GM18951 (cell line): ENCODE data around the gene BMPR1A.

Source experiments
- POLR2A ChIP-seq: IDR thresholded peaks from 4 replicates; pipeline ENCODE4 v1.6.1; 2011; ENCODE audit warnings: mild to moderate bottlenecking; ENCODE audit not compliant: insufficient read length, insufficient read depth; ENCODE audit errors: extremely low read depth
- in situ Hi-C: fragments of 300-500 bp; cut with MboI; formaldehyde crosslinking; loops from one replicate; pipeline ENCODE4 v1.12.0; 2022; ENCODE audit warnings: low sequenced_read_pairs, mixed read lengths, inconsistent platforms; ENCODE audit not compliant: unreplicated experiment

Gene BMPR1A

DNA sequence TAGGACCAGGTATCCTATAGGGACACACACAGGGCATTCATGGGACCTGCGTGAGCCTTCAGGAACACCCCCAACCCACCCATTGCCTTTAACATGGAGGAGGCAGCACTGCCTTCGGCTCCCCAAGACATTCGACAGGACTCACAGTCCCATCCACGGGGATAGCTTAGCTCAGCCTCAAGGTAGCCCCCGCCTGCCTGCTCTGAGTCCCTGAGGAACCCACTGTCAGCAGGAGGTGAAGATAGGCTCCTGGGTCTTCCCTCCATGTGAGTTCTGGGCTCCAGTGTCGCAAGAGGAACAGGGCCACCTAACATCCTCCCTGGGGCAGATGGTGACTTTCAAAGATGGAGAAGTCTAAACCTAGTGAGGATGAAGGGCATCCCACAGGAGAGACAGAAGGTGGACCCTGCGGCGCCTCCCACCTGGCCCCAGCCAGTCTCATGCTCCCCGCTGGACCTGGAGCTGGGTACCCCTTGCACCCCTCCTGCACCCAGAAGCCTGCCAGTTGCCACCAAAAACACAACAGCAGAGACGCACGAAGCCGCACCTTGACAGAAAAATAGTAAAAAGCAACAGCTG lies 207.0 kb downstream of the BMPR1A start:
- no peak for TF ChIP-seq POLR2A
- in situ Hi-C loops = no loop called here

DNA sequence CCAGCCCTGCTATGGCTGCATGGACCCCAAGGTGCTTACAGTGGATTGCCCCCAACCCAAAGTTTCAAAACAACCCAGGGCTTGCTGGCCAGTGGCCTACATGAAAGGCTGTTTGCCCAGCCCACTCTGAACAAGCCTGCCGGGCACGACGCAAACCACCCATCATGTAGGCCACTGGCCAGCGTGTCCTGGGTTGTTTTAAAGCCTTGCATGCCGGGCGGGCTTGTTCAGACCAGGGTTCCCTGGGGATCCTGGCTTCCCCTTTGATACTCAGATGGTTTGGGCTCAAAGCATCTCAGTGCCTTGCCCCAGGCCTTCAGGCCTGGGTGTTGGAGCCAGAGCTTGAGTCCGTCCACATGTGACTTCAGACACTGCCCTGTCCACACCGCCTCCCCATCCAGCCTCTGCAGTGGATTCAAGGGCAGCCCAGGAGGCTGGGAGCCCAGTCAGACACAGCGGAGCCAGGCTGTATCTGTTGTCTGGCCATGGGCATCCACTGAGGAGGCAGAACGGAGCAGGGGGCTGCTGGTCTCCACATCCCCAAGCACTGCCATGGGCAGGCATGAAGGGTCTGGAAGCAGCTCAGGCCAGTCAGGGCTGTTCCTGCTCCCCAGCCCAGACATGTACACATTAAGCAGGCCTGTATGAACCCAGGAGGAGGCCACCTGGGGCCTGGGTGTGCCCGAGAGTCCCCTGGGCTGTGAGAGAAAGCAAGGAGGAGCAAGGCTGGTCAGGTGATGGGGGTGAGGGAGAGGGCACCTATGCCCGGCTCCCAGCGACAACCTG lies 207.8 kb downstream of the BMPR1A start:
- TF ChIP-seq POLR2A = no peak
- in situ Hi-C loops = no loop called here

DNA sequence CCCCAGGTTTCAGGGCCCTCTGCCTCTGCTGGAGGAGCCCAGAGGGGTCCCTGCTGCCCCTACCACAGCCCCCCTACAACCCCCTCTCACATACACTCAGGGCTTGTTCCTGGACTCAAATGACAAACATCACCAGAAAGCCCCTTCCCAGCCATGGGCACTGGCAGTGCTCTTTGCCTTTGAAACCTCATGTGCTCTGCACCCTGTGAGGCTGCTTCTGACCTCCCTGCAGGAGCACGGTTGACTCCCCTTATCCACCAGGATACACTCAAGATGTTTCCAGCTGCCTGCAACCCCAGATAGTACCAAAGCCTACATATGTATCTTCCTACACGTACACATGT lies 208.4 kb downstream of the BMPR1A start:
- in situ Hi-C loops = no loop called here
- no peak for TF ChIP-seq POLR2A

DNA sequence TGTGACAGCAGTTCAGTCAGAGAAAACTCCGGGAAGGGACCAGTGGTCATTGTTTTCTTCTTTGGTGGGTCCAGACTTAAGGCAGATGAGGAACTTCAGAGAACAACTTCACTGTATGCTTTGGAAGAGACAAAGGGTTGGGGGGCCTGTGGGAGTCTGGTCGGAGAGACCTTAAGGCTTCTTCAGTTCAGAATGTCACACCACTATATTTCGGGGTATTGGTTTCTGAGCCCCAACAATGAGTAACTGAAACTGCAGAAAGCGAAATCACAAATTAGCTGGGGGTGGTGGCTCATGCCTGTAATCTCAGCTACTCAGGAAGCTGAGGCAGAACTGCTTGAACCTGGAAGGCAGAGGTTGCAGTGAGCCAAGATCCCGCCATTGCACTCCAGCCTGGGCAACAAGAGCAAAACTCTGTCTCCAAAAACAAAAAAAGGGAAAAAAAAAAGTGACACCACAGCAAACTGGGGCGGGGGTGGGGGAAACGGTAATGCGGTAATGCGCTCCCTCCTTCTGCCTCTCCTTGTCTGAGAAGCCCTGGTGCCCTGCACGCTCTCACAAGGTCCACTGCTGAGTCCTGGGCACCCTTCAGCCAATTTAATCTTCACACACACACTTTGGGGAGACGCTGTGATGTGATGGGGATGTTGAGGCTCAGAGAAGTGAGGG lies 209.7 kb downstream of the BMPR1A start:
- TF ChIP-seq POLR2A = no peak
- in situ Hi-C loops = no loop called here

DNA sequence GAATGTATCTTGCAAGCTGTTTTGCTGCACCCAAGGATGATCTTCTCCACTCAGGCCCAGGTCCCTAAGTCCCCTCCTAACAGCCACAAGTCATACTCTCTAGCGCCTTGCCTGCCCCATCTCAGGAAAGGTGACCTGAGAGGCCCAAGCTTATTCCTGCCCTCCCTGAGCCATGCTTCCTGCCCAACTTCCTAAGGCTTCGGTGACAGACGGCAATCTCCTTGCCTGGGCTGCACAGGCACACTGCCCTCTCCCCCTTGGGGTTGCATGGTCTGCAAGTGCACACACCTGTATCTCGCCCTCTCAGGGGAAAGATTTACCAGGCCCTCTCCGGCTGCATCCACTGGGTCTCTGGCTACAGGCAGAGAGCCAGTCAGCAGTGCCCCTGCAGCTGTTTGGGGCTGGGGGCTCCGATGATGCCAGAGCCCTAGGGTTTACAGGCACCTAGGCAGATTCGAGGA lies 211.1 kb downstream of the BMPR1A start:
- TF ChIP-seq POLR2A = no peak
- in situ Hi-C loops = no loop called here

DNA sequence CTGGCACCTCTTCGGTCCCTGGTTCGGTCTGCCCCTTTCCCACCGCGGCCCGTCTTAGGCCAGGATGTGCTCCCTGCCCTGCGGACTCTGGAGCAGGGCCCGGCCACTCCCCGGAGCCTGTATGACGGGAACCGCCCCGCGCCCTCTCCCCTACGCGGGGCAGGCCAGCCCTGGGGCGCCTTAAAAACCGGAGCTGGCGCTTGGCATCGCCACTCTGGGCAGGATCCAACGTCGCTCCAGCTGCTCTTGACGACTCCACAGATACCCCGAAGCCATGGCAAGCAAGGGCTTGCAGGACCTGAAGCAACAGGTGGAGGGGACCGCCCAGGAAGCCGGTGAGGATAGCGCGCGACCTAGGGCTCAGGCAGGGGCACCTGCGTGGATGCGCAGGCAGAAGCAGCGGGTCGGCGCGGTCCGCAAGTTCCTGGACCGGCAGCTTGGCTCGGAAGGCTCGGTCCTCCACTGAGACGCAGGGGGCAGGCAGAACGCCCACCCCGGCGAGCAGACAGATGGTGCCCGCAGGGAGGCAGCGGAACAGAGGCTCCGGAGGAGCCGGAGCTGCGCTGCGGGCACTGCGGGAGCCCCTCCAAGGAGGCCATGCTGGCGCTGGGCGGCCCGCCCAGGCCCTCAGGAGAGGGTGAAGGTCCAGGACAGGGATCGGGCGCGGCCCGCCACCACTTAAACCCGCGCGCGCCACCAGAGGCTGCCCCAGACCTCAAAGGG lies 212.0 kb downstream of the BMPR1A start, which contains the start of gene ADIRF:
Gene ADIRF, plus strand, starts transcription at position 212 of the 723 bp plus-strand sequence. Its CDS starts 63 bp downstream, at position 275.
- in situ Hi-C loops = no loop called here
- TF ChIP-seq POLR2A = no peak

DNA sequence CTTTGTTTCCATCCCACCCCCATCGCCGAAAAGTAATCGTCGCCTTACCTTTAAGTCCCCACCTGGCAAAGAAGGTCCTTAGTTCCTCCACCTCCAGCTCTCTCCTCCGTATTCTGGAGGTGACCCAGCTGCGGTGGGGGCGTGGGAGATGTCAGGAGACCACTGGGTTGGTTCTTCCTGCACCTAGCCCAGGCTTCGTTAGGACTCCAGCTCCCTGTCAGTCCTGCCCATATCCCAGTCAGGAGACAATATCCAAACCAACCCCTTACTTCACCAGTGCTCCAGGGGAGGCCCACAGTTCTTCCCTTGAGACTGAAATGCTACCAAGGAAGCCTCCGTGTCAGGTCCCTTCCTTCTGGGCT lies 212.6 kb downstream of the BMPR1A start:
- no peak for TF ChIP-seq POLR2A
- in situ Hi-C loops = no loop called here

DNA sequence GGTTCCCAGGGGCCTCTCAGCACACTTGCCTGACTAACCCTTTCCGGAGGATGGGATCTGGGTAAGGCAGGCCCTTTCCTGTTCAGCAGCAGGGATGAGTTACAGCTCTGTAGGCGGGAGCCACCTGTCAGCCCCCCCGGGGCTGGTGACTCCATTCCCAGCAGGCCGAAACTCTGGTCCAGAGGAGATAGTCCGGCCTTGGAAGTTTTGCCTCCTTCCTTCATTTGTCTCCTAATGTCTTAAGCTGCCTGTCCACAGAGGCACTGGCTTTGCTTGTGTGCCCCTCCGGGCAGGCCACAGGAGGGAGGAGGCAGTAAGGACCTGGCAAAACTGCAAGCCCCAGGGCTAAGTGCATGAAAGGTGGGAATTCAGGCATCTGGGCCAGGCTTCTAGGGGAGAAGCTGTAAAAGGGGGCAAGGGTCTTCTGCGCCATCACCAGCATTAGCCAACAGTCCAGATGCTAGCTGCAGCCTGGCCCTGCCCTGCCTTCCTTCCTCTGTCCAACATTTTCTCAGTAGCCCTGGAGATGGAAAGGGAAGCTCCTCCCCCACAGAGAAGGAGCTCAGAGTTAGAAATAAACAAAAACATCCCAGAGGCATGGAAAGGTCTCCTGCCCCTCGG lies 213.1 kb downstream of the BMPR1A start:
- in situ Hi-C loops = no loop called here
- no peak for TF ChIP-seq POLR2A

DNA sequence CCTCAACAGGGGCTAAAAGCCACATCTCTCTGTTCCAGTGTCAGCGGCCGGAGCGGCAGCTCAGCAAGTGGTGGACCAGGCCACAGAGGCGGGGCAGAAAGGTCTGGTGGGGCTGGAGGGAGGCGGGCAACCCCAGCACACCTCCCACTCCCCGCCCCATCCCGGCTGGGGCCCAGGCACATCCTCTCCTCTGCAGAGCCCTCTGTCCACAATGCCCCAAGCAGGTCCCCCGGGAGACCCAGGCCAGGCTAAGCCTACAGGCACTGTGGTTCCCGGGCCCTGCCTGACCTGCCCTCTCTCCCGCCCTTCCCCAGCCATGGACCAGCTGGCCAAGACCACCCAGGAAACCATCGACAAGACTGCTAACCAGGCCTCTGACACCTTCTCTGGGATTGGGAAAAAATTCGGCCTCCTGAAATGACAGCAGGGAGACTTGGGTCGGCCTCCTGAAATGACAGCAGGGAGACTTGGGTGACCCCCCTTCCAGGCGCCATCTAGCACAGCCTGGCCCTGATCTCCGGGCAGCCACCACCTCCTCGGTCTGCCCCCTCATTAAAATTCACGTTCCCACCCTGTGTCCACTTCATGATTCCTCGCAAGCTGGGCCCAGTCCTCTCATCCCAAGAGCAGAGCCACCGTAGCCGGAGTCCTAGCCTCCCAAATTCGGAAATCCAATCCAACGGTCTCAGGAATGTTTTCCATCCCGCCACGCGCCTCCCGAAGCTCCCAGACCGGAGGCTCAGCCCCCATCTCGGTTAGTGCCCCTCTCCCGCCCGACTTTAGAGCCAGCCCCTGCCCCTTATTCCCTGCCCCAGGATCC lies 214.0 kb downstream of the BMPR1A start:
- TF ChIP-seq POLR2A = no peak
- in situ Hi-C loops = no loop called here

DNA sequence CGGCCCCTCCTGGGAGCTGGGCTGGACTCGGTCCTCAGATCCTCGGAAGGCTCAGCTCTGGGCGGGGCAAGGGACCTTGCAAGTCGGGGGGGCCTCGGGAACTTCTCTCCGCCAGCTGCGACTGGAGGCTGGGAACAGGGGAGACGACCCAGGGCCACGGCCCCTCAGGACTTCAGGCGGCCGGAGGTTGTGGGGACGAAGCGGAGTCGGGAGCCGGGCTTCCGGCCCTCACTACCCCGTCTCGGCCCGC lies 214.5 kb downstream of the BMPR1A start:
- peak; percentile 82 for TF ChIP-seq POLR2A
- in situ Hi-C loops = no loop called here

DNA sequence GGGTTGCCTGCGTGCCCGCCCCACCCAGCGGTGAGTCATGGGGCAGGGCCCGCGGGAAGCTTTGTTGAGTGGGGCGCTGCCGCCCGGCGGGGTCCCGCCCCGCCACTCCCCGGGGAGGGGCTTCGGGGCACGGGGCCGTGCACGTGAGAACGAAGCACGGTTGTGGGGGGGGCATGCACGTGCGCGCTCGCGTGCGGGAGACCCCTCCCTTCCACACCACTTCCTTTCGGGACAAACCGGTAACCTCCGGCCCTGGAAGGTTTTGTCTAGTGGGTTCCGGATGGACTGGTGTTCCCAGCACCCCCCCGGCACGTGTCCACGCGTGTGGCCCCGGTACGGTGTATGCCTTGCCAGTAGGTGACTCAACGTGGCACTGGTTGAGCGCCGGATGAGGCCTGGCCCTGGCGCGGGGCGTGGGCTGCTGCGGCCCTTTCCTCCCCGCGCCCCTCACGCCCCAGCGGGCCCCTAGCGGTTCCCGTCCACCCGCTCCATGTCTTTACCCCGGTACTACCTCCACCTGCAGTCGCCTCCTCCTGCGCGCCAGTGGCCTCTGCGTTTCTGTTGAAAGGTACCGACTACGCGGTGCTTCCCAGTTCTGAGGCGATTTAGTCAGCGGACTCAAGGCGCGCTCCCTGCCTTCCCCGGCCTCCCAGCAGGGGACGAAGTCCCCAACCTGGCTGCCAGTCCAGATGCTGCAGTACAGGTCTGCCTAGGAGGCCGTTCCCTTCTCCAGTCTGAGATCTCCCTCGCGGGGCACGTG lies 215.0 kb downstream of the BMPR1A start:
- TF ChIP-seq POLR2A = peak; percentile 67

More for the DNA sequence above, 215.0 kb downstream of the BMPR1A start:
- in situ Hi-C loops = no loop called here
